ENCODE measurements around the gene COL23A1.
"Not testable (repeated sequence)": the region's sequence is repeated elsewhere in the genome, so short reads cannot be mapped to it uniquely, and the experiment has no call there.

COL23A1 gene

GRCh38 chr5:178322736-178323540, 267.3 kb downstream of the COL23A1 start:
- DNase-seq (ENCODE audit: low read depth) = no peak

GRCh38 chr5:178320281-178320855, 269.8 kb downstream of the COL23A1 start:
- no peak for DNase-seq (ENCODE audit: low read depth)

GRCh38 chr5:178319541-178320041, 270.6 kb downstream of the COL23A1 start:
- DNase-seq (ENCODE audit: low read depth) = no peak

- DNase-seq (ENCODE audit: low read depth) = no peak
Observed at GRCh38 chr5:178318893-178319292, 271.3 kb downstream of the COL23A1 start.

GRCh38 chr5:178318382-178318781, 271.8 kb downstream of the COL23A1 start:
- no peak for DNase-seq (ENCODE audit: low read depth)

- DNase-seq (ENCODE audit: low read depth) = not testable (repeated sequence)
Observed at GRCh38 chr5:178317727-178318126, 272.5 kb downstream of the COL23A1 start.

GRCh38 chr5:178314961-178315820, 275.0 kb downstream of the COL23A1 start:
- no peak for DNase-seq (ENCODE audit: low read depth)

GRCh38 chr5:178314061-178314660, 276.0 kb downstream of the COL23A1 start:
- no peak for DNase-seq (ENCODE audit: low read depth)

- no peak for DNase-seq (ENCODE audit: low read depth)
Observed at GRCh38 chr5:178313316-178313715, 276.9 kb downstream of the COL23A1 start.

- DNase-seq (ENCODE audit: low read depth) = peak; percentile 4
Observed at GRCh38 chr5:178312880-178313282, 277.3 kb downstream of the COL23A1 start.

GRCh38 chr5:178310130-178310865, 279.9 kb downstream of the COL23A1 start:
- no peak for DNase-seq (ENCODE audit: low read depth)

GRCh38 chr5:178309271-178310013, 280.8 kb downstream of the COL23A1 start:
- DNase-seq (ENCODE audit: low read depth) = no peak

GRCh38 chr5:178308541-178309092, 281.6 kb downstream of the COL23A1 start:
- no peak for DNase-seq (ENCODE audit: low read depth)

- DNase-seq (ENCODE audit: low read depth) = no peak
Observed at GRCh38 chr5:178307267-178308045, 282.7 kb downstream of the COL23A1 start.

GRCh38 chr5:178306430-178307225, 283.6 kb downstream of the COL23A1 start:
- no peak for DNase-seq (ENCODE audit: low read depth)

- DNase-seq (ENCODE audit: low read depth) = no peak
Observed at GRCh38 chr5:178305801-178306200, 284.4 kb downstream of the COL23A1 start.

GRCh38 chr5:178304761-178305645, 285.2 kb downstream of the COL23A1 start:
- no peak for DNase-seq (ENCODE audit: low read depth)

GRCh38 chr5:178304016-178304415, 286.2 kb downstream of the COL23A1 start:
- DNase-seq (ENCODE audit: low read depth) = no peak

All from iris pigment epithelial cell (primary cell).